Skeletal muscle satellite cell (primary cell): ENCODE results near the gene CTNS.

Source experiments
- H3K27me3 ChIP-seq: 2 replicates; pipeline ENCODE4 v1.7.0; 2013; ENCODE audit warnings: low read length; ENCODE audit not compliant: control insufficient read depth, insufficient read depth
- H3K36me3 ChIP-seq: 2 replicates; pipeline ENCODE4 v1.7.0; 2013; ENCODE audit warnings: mild to moderate bottlenecking, control low read depth, low read length; ENCODE audit not compliant: insufficient read depth
- H3K4me1 ChIP-seq: 2 replicates; pipeline ENCODE4 v1.7.0; 2013; ENCODE audit warnings: low read length; ENCODE audit not compliant: control insufficient read depth, insufficient read depth
- H3K4me2 ChIP-seq: 2 replicates; pipeline ENCODE4 v1.7.0; 2013; ENCODE audit warnings: mild to moderate bottlenecking, low read length
- H3K4me3 ChIP-seq: 2 replicates; pipeline ENCODE4 v1.7.0; 2013; ENCODE audit warnings: low read length
- H3K9ac ChIP-seq: 2 replicates; pipeline ENCODE4 v1.7.0; 2013; ENCODE audit warnings: mild to moderate bottlenecking, low read depth, low read length, moderate library complexity
- H3K9me3 ChIP-seq: replicated peaks from 2 replicates; pipeline ENCODE4 v1.7.0; 2013; ENCODE audit warnings: mild to moderate bottlenecking, control low read depth, low read length

CTNS gene

GRCh38 chr17:3678821-3679530 is 42.4 kb downstream of the CTNS start:
- Histone ChIP-seq H3K27me3 (no peaks in the 10 kb centered on the region), H3K36me3 (no peaks in the 10 kb centered on the region), H3K9me3 (no peaks in the 10 kb centered on the region), H3K4me3 (no peak overlapping the region), H3K4me1 (peaks cover 4% of the 10 kb centered on the region), H3K9ac (no peak overlapping the region), H3K4me2 (no peak overlapping the region)

GRCh38 chr17:3679531-3680126 is 43.1 kb downstream of the CTNS start:
- no peaks in the 10 kb centered on the region for H3K36me3 ChIP-seq
- peaks cover 4% of the 10 kb centered on the region for H3K4me1 ChIP-seq
- no peak overlapping the region for H3K4me3 ChIP-seq
- H3K27me3 ChIP-seq, result no peaks in the 10 kb centered on the region
- H3K4me2 ChIP-seq, result no peak overlapping the region
- H3K9me3 ChIP-seq, result no peaks in the 10 kb centered on the region
- no peak overlapping the region for H3K9ac ChIP-seq

GRCh38 chr17:3681057-3681456 is 44.5 kb downstream of the CTNS start:
- H3K36me3 ChIP-seq, result no peaks in the 10 kb centered on the region
- no peak overlapping the region for H3K9ac ChIP-seq
- H3K4me3 ChIP-seq, result no peak overlapping the region
- H3K4me2 ChIP-seq, result no peak overlapping the region
- H3K4me1 ChIP-seq, result peaks cover 4% of the 10 kb centered on the region
- peaks cover 3% of the 10 kb centered on the region for H3K27me3 ChIP-seq
- H3K9me3 ChIP-seq, result no peaks in the 10 kb centered on the region

GRCh38 chr17:3681565-3681964 is 45.0 kb downstream of the CTNS start:
- Histone ChIP-seq H3K4me1 (peaks cover 4% of the 10 kb centered on the region), H3K27me3 (peaks cover 3% of the 10 kb centered on the region), H3K9ac (no peak overlapping the region), H3K9me3 (no peaks in the 10 kb centered on the region), H3K36me3 (no peaks in the 10 kb centered on the region), H3K4me3 (no peak overlapping the region), H3K4me2 (no peak overlapping the region)

GRCh38 chr17:3682033-3682432 is 45.5 kb downstream of the CTNS start:
- Histone ChIP-seq H3K4me2 (no peak overlapping the region), H3K4me1 (peaks cover 4% of the 10 kb centered on the region), H3K9me3 (no peaks in the 10 kb centered on the region), H3K4me3 (no peak overlapping the region), H3K27me3 (peaks cover 3% of the 10 kb centered on the region), H3K36me3 (no peaks in the 10 kb centered on the region), H3K9ac (no peak overlapping the region)

- Histone ChIP-seq H3K9me3 (no peaks in the 10 kb centered on the region), H3K36me3 (no peaks in the 10 kb centered on the region), H3K27me3 (peaks cover 3% of the 10 kb centered on the region), H3K9ac (no peak overlapping the region), H3K4me1 (peaks cover 4% of the 10 kb centered on the region), H3K4me2 (no peak overlapping the region), H3K4me3 (no peak overlapping the region)
Measured at GRCh38 chr17:3683054-3683511, 46.5 kb downstream of the CTNS start.

GRCh38 chr17:3685174-3685573 is 48.6 kb downstream of the CTNS start:
- Histone ChIP-seq H3K36me3 (no peaks in the 10 kb centered on the region), H3K9me3 (no peaks in the 10 kb centered on the region), H3K4me1 (no peaks in the 10 kb centered on the region), H3K9ac (no peak overlapping the region), H3K4me3 (no peak overlapping the region), H3K27me3 (peaks cover 3% of the 10 kb centered on the region), H3K4me2 (no peak overlapping the region)

- Histone ChIP-seq H3K4me2 (no peak overlapping the region), H3K4me3 (no peak overlapping the region), H3K36me3 (no peaks in the 10 kb centered on the region), H3K4me1 (no peaks in the 10 kb centered on the region), H3K9ac (no peak overlapping the region), H3K9me3 (no peaks in the 10 kb centered on the region), H3K27me3 (peaks cover 3% of the 10 kb centered on the region)
Measured at GRCh38 chr17:3688027-3688553, 51.5 kb downstream of the CTNS start.

GRCh38 chr17:3688852-3689261 is 52.3 kb downstream of the CTNS start:
- Histone ChIP-seq H3K4me1 (no peaks in the 10 kb centered on the region), H3K4me3 (no peak overlapping the region), H3K36me3 (no peaks in the 10 kb centered on the region), H3K9ac (no peak overlapping the region), H3K27me3 (peaks cover 3% of the 10 kb centered on the region), H3K9me3 (no peaks in the 10 kb centered on the region), H3K4me2 (no peak overlapping the region)

GRCh38 chr17:3689262-3690093 is 52.9 kb downstream of the CTNS start:
- H3K9ac ChIP-seq, result no peak overlapping the region
- H3K27me3 ChIP-seq, result peaks cover 3% of the 10 kb centered on the region
- no peaks in the 10 kb centered on the region for H3K9me3 ChIP-seq
- H3K4me3 ChIP-seq, result no peak overlapping the region
- no peaks in the 10 kb centered on the region for H3K36me3 ChIP-seq
- peaks cover 2% of the 10 kb centered on the region for H3K4me1 ChIP-seq
- no peak overlapping the region for H3K4me2 ChIP-seq

- peaks cover under 1% of the 10 kb centered on the region for H3K27me3 ChIP-seq
- peaks cover 9% of the 10 kb centered on the region for H3K4me1 ChIP-seq
- H3K9ac ChIP-seq, result no peak overlapping the region
- H3K9me3 ChIP-seq, result no peaks in the 10 kb centered on the region
- H3K4me2 ChIP-seq, result no peak overlapping the region
- no peaks in the 10 kb centered on the region for H3K36me3 ChIP-seq
- no peak overlapping the region for H3K4me3 ChIP-seq
Measured at GRCh38 chr17:3690094-3690715, 53.6 kb downstream of the CTNS start.
